ENCODE data around the gene STPG4.

GRCh38 chr2:47204691-47205090, 49.6 kb upstream of the STPG4 start:
- TF ChIP-seq, protein P1, sequence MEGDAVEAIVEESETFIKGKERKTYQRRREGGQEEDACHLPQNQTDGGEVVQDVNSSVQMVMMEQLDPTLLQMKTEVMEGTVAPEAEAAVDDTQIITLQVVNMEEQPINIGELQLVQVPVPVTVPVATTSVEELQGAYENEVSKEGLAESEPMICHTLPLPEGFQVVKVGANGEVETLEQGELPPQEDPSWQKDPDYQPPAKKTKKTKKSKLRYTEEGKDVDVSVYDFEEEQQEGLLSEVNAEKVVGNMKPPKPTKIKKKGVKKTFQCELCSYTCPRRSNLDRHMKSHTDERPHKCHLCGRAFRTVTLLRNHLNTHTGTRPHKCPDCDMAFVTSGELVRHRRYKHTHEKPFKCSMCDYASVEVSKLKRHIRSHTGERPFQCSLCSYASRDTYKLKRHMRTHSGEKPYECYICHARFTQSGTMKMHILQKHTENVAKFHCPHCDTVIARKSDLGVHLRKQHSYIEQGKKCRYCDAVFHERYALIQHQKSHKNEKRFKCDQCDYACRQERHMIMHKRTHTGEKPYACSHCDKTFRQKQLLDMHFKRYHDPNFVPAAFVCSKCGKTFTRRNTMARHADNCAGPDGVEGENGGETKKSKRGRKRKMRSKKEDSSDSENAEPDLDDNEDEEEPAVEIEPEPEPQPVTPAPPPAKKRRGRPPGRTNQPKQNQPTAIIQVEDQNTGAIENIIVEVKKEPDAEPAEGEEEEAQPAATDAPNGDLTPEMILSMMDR (IDR thresholded peaks at IDR 0.05) = no peak
- TF ChIP-seq POLR2A (IDR thresholded peaks at IDR 0.05) = no peak
